ENCODE data around the gene PGLYRP1.

PGLYRP1 gene, protein sequence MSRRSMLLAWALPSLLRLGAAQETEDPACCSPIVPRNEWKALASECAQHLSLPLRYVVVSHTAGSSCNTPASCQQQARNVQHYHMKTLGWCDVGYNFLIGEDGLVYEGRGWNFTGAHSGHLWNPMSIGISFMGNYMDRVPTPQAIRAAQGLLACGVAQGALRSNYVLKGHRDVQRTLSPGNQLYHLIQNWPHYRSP

GRCh38 chr19:46022431-46023310 lies at the start of gene PGLYRP1:
PGLYRP1 (minus strand) TSS chr19:46023053; CDS start chr19:46023021, 32 bp downstream.
- no peak for TF ChIP-seq CTCF (IDR thresholded peaks at IDR 0.05; ENCODE audit: control extremely low read depth, extremely low read depth, low read depth, missing control alignments)
- ChIA-PET CTCF (interaction anchor here (2.6 kb wide), 1 partner anchor 13 kb away, joined by 7 read pairs; no protein-coding TSS in a partner anchor), POLR2A (no interaction called here)
- no peak for DNase-seq (ENCODE audit: extremely low spot score)

DNA sequence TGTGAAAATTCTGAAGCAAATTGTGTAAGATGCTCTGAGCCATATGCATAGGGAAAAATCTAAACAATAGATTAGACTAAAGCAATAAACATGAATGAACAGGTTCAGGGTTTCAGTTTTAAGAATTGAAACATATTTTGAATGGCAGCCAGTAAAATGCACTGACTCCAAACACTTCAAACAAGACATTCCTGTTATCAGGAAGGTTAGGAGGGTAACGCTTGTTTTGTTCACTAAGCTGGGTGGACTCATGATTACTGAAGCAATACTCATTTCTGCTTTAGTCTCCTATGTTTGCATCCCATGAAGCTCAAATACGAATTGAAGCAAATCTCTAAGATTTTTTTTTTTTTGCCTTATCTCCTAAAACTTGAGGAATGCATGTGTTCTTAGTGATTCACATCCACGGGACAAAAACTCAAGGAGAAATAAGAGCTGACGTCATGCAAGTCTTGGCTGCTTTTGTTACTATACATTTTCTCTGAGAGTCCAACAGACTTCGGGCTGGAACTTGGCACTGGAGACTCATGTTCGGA lies 47.0 kb upstream of the PGLYRP1 start:
- POLR2A ChIA-PET = no interaction called here
- CTCF ChIA-PET = no interaction called here
- no peak for TF ChIP-seq CTCF (IDR thresholded peaks at IDR 0.05; ENCODE audit: control extremely low read depth, extremely low read depth, low read depth, missing control alignments)
- DNase-seq (ENCODE audit: extremely low spot score) = no peak

DNA sequence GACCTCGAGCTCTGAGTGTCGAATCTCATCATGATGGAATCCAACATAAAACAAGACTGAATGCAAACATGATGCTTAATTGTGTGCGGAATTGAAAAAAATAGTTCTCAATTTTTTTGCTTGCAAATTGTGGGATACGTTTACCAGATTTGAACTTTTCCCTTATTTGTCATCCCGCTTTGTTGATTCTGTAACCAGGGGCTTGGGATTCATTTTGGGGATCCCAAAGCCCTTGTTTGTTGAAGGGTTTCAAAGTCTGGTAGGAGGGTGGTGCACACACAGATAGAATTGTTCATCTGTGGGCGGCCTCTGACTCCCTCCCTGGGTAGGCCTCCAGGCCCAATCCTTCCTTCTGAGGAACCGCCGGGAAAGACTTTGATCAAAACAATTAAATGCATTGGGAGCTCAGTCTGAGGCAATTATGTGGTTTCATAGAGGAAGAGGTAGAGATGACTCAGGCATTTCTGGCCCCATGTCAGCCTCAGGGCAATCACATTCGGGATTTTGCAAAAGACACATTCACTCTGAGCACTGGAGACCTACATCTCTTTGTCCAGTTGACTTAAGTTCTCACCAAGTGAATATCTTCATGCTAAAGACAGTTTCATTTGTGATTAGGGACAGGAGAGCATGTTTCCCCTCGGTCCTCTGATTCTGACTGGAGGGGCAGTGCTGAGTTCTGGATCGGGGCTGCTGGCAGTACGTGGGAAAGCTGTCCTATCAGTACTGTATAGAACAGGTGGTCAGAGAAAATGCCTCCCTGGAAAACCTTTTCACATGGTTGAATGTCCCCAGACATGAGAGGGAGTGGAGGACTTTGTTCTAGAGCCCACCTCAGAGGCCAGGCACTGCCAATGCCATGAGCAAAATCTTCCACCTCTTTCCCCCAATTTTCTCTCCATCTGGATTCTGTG lies 45.7 kb upstream of the PGLYRP1 start:
- POLR2A ChIA-PET = no interaction called here
- CTCF ChIA-PET = no interaction called here
- TF ChIP-seq CTCF (IDR thresholded peaks at IDR 0.05; ENCODE audit: control extremely low read depth, extremely low read depth, low read depth, missing control alignments) = no peak
- DNase-seq (ENCODE audit: extremely low spot score) = no peak

- no peak for TF ChIP-seq CTCF (IDR thresholded peaks at IDR 0.05; ENCODE audit: control extremely low read depth, extremely low read depth, low read depth, missing control alignments)
- CTCF ChIA-PET = no interaction called here
- DNase-seq (ENCODE audit: extremely low spot score) = no peak
- POLR2A ChIA-PET = no interaction called here
These were observed 44.8 kb upstream of the PGLYRP1 start for GRCh38 chr19:46067691-46068090.

GRCh38 chr19:46066471-46066870 lies 43.6 kb upstream of the PGLYRP1 start:
- CTCF ChIA-PET = no interaction called here
- no peak for TF ChIP-seq CTCF (IDR thresholded peaks at IDR 0.05; ENCODE audit: control extremely low read depth, extremely low read depth, low read depth, missing control alignments)
- DNase-seq (ENCODE audit: extremely low spot score) = no peak
- POLR2A ChIA-PET = no interaction called here

DNA sequence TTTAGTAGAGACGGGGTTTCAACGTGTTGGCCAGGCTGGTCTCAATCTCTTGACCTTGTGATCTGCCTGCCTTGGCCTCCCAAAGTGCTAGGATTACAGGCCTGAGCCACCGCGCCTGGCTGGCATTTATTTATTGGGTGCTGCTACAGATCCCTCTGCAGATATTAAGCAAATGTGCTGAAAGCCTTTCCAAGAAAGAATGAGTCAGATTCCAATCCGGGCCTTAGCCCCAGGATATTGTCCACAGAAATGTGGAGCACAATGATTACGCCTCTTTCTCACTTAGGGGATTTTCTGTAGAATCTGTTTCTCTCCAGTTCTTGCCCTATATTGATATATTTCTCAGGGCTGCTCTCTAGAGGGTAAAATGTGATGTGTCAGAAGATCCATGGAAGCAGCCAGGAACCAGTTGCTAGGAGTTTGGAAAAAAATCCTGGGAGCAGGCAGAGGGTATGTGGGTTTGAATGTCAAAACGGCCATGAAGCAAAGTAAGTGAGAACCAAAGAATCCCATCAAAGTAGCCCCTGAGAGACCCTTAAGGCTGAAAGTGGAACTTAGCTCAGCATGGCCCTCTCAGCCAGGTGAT lies 42.7 kb upstream of the PGLYRP1 start:
- no peak for TF ChIP-seq CTCF (IDR thresholded peaks at IDR 0.05; ENCODE audit: control extremely low read depth, extremely low read depth, low read depth, missing control alignments)
- ChIA-PET POLR2A (no interaction called here), CTCF (no interaction called here)
- DNase-seq (ENCODE audit: extremely low spot score) = no peak

All from GM10248 (cell line).